Activated CD8-positive, alpha-beta memory T cell treated with anti-CD3 and anti-CD28 coated beads, Interleukin-2, amount 50 U/mL, for 24 hours (primary cell): Measurements from ENCODE around the gene CANT1.
"Not testable (repeated sequence)": the region's sequence is repeated elsewhere in the genome, so short reads cannot be mapped to it uniquely, and the experiment has no call there.

ENCODE experiments used
- DNase-seq: peaks from one replicate; pipeline ENCODE4 v3.0.0-alpha.2; 2020; ENCODE audit errors: extremely low read depth

The CANT1 gene

GRCh38 chr17:78977681-78977943, 32.0 kb downstream of the CANT1 start:
- no peak for DNase-seq

GRCh38 chr17:78976907-78977680, 32.5 kb downstream of the CANT1 start:
- DNase-seq = no peak

- no peak for DNase-seq
Measured at GRCh38 chr17:78974635-78975591, 34.7 kb downstream of the CANT1 start.

- DNase-seq = no peak
Measured at GRCh38 chr17:78973792-78974520, 35.6 kb downstream of the CANT1 start.

GRCh38 chr17:78973196-78973595, 36.4 kb downstream of the CANT1 start:
- no peak for DNase-seq

GRCh38 chr17:78972507-78973105, 37.0 kb downstream of the CANT1 start:
- no peak for DNase-seq

- no peak for DNase-seq
Measured at GRCh38 chr17:78971756-78972506, 37.6 kb downstream of the CANT1 start.

- DNase-seq = peak; percentile 46
Measured at GRCh38 chr17:78970834-78971755, 38.5 kb downstream of the CANT1 start.

GRCh38 chr17:78969865-78970264, 39.7 kb downstream of the CANT1 start:
- no peak for DNase-seq

GRCh38 chr17:78967782-78968362, 41.7 kb downstream of the CANT1 start:
- DNase-seq = no peak

GRCh38 chr17:78966910-78967600, 42.5 kb downstream of the CANT1 start:
- no peak for DNase-seq

- no peak for DNase-seq
Measured at GRCh38 chr17:78966123-78966813, 43.3 kb downstream of the CANT1 start.

GRCh38 chr17:78965491-78965924, 44.1 kb downstream of the CANT1 start:
- DNase-seq = no peak

GRCh38 chr17:78963378-78963777, 46.2 kb downstream of the CANT1 start:
- DNase-seq = no peak

- not testable (repeated sequence) for DNase-seq
Measured at GRCh38 chr17:78962984-78963348, 46.6 kb downstream of the CANT1 start.

- DNase-seq = no peak
Measured at GRCh38 chr17:78962345-78962983, 47.1 kb downstream of the CANT1 start.

- DNase-seq = no peak
Measured at GRCh38 chr17:78961571-78961970, 48.0 kb downstream of the CANT1 start.

GRCh38 chr17:78960928-78961327, 48.6 kb downstream of the CANT1 start:
- DNase-seq = no peak
